CD4-positive, alpha-beta T cell treated with Interleukin-4 for 4 hours (primary cell): ENCODE measurements around the gene FBXW4.

Source experiments
- DNase-seq: peaks from one replicate; pipeline ENCODE4 v3.0.0-alpha.2; 2020

The FBXW4 gene

GRCh38 chr10:101565370-101565900 lies 129.5 kb downstream of the FBXW4 start:
- DNase-seq = no peak

DNA sequence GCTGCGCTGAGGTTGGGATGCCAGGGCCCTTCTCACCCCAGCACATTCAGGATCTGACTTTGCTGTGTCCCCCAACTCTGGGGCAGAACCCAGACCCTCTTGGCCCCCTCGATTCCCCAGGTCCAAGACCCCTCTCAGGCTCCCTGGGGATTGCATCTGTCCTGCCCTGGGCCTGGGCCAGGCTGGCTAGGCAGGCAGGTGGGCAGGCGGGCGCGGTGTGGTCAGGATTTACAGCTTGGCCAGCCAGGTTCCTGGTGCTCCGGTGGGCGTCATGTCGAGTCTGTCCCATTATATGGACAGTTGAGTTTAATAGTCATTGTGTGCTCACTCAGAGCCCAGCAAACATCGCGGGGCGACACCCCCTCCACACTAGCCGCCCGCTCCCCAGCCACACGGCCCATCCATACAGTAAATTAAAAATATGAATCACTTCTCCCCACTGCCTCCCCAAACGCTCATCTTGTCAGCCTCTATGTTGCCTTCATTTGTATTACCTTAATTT lies 130.4 kb downstream of the FBXW4 start:
- DNase-seq = no peak

- DNase-seq = no peak
These were observed 131.4 kb downstream of the FBXW4 start for GRCh38 chr10:101563497-101564040.

GRCh38 chr10:101563007-101563406 lies 132.0 kb downstream of the FBXW4 start:
- no peak for DNase-seq

DNA sequence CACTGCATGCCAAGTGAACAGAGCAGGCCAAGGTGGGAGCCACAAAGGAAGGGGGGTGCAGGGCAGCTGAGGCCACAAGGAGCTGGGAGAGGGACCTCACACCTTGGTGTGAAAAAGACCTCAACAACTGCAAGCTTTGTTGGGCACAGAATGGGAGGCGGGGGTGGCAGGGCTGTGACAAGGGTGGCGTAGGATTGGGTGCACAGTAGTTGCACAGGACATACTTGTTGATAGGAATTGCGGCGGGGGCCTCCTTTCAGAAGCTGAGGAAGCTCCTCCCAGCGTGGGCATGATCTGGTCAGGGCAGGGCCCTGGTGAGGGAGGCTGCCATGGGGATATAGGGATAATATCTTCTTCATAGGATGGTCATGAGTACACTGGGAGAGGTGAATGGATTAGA lies 132.7 kb downstream of the FBXW4 start:
- DNase-seq = no peak

- DNase-seq = no peak
These were observed 133.7 kb downstream of the FBXW4 start for GRCh38 chr10:101561068-101561915.
